Pancreas (tissue), 10 donors: ENCODE data around the gene DNAH5. TPM values are rescaled to one million over a fixed set of nuclear protein-coding genes. Genes with fewer than 3 reads are reported as not detected.
"Not testable (repeated sequence)": the region's sequence is repeated elsewhere in the genome, so short reads cannot be mapped to it uniquely, and the experiment has no call there.

Experiments
- ATAC-seq, 4 donors: fragments of 200-7000 bp; cut with Tn5 transposase; one replicate each; pipeline versions ENCODE4 v1.8.0 to v1.9.1; 2020; ENCODE audit warnings: mild to moderate bottlenecking in 4 of 4, moderate library complexity in 4 of 4
- DNase-seq, 6 donors: peaks; one replicate each; pipeline ENCODE4 v3.0.0-alpha.2; 2020
- FAIRE-seq: peaks from 2 replicates; lab custom pipeline; 2012; peaks lifted over from hg19 to GRCh38; lab: Jason Lieb, UNC
- H3K27ac ChIP-seq, 4 donors: fragments of 200-600 bp; sonication (generic); 1 replicate in 3 of 4; 2 replicates in 1 of 4; pipeline versions ENCODE4 v1.5.0 to v1.8.0; 2020
- H3K27me3 ChIP-seq, 4 donors: fragments of 200-600 bp; one replicate each; pipeline ENCODE4 v1.8.0; 2021
- H3K36me3 ChIP-seq, 3 donors: fragments of 200-600 bp; sonication (generic) in 1 of 3; one replicate each; pipeline versions ENCODE4 v1.5.0 to v1.8.0; 2020 to 2021
- H3K4me1 ChIP-seq, 3 donors: fragments of 200-600 bp; one replicate each; pipeline ENCODE4 v1.8.0; 2021
- H3K4me3 ChIP-seq, 4 donors: fragments of 200-600 bp; sonication (generic) in 2 of 4; one replicate each; pipeline versions ENCODE4 v1.5.0 to v1.8.0; 2020 to 2021
- H3K9me3 ChIP-seq, 4 donors: fragments of 200-600 bp; one replicate each; pipeline ENCODE4 v1.8.0; 2021
- CTCF ChIP-seq, 4 donors: fragments of 200-600 bp; sonication (generic) in 3 of 4; IDR thresholded peaks; one replicate each; pipeline versions ENCODE4 v1.5.0 to v1.8.0; 2021; ENCODE audit warnings: antibody characterized with exemption in 4 of 4
- WGBS, 2 donors: extraction: QIAGEN DNeasy Blood & Tissue Kit; methylation state at CpG; one replicate each; pipeline ENCODE4 v1.1.7; 2013; 5-methylcytosine and 5-hydroxymethylcytosine counted together
- intact Hi-C, 3 donors: fragments of 100-400 bp; cut with DNase I; formaldehyde crosslinking; loops; one replicate each; pipeline versions ENCODE4 v1.11.1 to v1.14.2; 2022
- polyA plus RNA-seq, 2 donors: library from polyadenylated mRNA; stranded (reverse); fragments of 200-250 nt; gene quantifications; one replicate each; pipeline ENCODE4 v1.2.3, GENCODE V29; 2013
- total RNA-seq, 6 donors: library from RNA; stranded (reverse); fragmentation: NEBNext Ultra II Directional in 4 of 6; extraction: Animal tissue kit (Norgen Biotek cat#: 25700) in 4 of 6; gene quantifications; one replicate each; pipeline versions ENCODE4 v1.2.1 to v1.2.4, GENCODE V29; 2021 to 2023
- donor health status: healthy with polysubstance abuse.
- donor health status: DM: no; HTN: no; CAD: no; lungs with moderate emphysema.
- donor health status: DM: no; HTN: no; CAD: no.
- donor health status: control.
- donor health status: control.
- donor health status: Bipolar disorder and iron deficiency.
- donor health status: DM: yes; HTN: yes; CAD: no.
- donor health status: DM: no; HTN: no; CAD: no.
- donor health status: DM: no; HTN: no; CAD: no.
- donor health status: DM: yes; HTN: yes; CAD: no.

The DNAH5 gene
- total and polyA plus RNA-seq, 8 donors: 0.84 to 5.3 (median 1.6) TPM

DNA sequence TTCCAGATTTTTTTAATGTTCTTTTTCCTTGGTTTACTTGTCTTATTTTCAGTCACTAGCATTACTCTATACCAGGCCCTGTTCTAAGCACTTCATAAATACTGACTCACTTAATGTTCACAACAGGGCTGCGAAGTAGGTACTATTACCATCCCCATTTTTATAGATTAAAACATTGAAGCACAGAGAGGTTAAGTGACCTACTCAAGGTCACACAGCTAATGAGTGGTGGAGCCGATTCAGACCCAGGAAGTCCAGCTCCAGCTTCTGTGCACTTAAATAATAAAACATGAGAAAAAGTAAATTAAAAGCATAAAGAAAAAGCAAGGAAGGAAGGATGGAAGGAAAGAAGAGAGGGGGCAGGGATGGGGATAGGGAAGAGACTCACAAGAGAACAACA, 45.3 kb upstream of the DNAH5 start:
- no peak overlapping the region for H3K4me3 ChIP-seq
- FAIRE-seq (no peak), ATAC-seq (no peak), DNase-seq (no peak)
- TF ChIP-seq CTCF (IDR thresholded peaks at IDR 0.05): no peak
- H3K36me3 ChIP-seq: no peaks in the 10 kb centered on the region
- intact Hi-C loops: loop anchor here in 1 of 3 donors (10.0 kb wide), 1 partner anchor 655 kb away; no protein-coding TSS in a partner anchor
- no peak overlapping the region for H3K27ac ChIP-seq
- WGBS, 2 donors: 62 to 71% methylated on average over 2 of the region's 2 CpGs
- no peaks in the 10 kb centered on the region for H3K4me1 ChIP-seq
- H3K27me3 ChIP-seq: no peaks in the 10 kb centered on the region
- H3K9me3 ChIP-seq: no peaks in the 10 kb centered on the region

DNA sequence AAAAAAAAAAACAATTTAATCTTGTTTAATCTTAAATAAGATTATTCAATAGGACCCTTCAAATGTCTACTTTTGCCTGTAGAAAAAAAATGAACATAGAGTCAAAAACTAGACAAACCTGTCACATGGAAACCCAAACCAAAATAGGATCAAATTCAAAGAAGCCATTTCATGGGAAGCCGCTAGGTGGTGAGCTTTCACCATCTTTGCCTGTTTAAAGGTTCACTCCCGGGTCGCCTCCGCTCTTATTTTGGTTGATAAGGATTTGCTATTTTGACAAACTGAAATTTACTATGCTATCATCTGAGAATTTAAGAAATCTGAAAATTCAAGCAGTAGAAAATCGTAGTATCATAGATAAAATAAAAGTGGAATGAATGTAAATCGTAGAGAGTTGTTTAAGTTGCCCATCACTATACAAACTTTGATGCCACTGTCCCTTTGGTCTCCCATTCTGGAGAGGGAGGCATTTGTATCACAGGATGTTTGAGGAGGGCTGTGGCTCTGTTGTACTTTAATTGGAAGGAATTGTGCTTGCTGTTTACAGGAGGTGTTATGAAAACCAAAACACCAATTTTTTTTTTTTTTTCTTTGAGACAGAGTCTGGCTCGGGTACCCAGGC, 43.5 kb upstream of the DNAH5 start:
- peak; percentile 51 to 71 (median 64) for TF ChIP-seq CTCF (IDR thresholded peaks at IDR 0.05)

DNA sequence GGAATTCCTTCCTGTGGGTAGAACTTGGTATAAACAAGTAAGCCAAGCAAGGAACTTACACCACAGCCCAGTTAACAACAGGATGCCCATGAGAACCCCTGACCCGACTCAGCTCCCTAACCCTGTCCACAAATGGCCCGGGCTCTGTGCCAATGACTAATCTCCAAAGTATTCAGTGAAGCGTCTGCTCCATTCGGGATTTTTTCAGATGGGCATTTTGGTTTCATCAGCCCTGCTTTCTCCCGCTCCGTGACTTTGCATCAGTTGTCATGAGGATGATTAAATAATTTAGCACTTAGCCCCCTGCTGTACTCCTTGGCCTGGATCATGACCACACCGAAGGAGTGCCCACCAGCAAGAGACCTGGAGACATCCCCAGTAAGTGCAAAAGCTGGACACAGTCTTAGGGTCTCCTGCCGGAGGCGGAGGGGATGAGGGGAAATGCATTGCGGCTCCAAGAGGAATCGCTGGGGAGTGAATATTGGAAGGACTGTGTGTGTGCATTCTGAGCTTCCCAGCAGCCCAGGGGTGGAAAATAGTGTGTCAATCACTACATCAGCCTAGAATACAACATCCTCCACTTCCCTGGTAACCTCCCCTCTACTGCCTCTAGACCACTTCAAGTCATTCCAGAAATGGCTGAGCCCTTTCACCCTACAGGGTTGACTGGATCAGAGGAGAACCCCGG, 41.4 kb upstream of the DNAH5 start:
- no peak for ATAC-seq
- no peak for TF ChIP-seq CTCF (IDR thresholded peaks at IDR 0.05)
- H3K4me3 ChIP-seq: no peak overlapping the region
- peak in 1 of 6 donors; percentile 20 for DNase-seq
- no peaks in the 10 kb centered on the region for H3K4me1 ChIP-seq
- H3K36me3 ChIP-seq: no peaks in the 10 kb centered on the region
- WGBS, 2 donors: 45 to 52% methylated on average over 12 of the region's 12 CpGs
- FAIRE-seq: no peak
- no peak overlapping the region for H3K27ac ChIP-seq
- intact Hi-C loops: loop anchor here in 1 of 3 donors (10.0 kb wide), 1 partner anchor 659 kb away; no protein-coding TSS in a partner anchor
- no peaks in the 10 kb centered on the region for H3K27me3 ChIP-seq
- no peaks in the 10 kb centered on the region for H3K9me3 ChIP-seq

More for the DNA sequence above, 43.5 kb upstream of the DNAH5 start:
- peak; percentile 76 to 91 (median 88) for ATAC-seq
- Histone ChIP-seq H3K27me3 (no peaks in the 10 kb centered on the region), H3K4me1 (no peaks in the 10 kb centered on the region), H3K4me3 (no peak overlapping the region), H3K9me3 (no peaks in the 10 kb centered on the region), H3K36me3 (no peaks in the 10 kb centered on the region), H3K27ac (no peak overlapping the region)
- DNase-seq: peak in 2 of 6 donors; percentile 26 to 61
- intact Hi-C loops: loop anchor here in 1 of 3 donors (10.0 kb wide), 1 partner anchor 657 kb away; no protein-coding TSS in a partner anchor
- 12 to 18% methylated on average over 7 of the region's 7 CpGs for WGBS, 2 donors
- peak; percentile 49 for FAIRE-seq

GRCh38 chr5:13984888-13985287, 40.4 kb upstream of the DNAH5 start:
- not testable (repeated sequence) for ATAC-seq, FAIRE-seq, H3K4me3 ChIP-seq, H3K36me3 ChIP-seq, H3K9me3 ChIP-seq, DNase-seq, H3K27me3 ChIP-seq, H3K4me1 ChIP-seq, H3K27ac ChIP-seq
- 78 to 89% methylated on average over 5 of the region's 5 CpGs for WGBS, 2 donors
- intact Hi-C loops: loop anchor here in 1 of 3 donors (10.0 kb wide), 1 partner anchor 660 kb away; no protein-coding TSS in a partner anchor

- 61 to 65% methylated on average over 11 of the region's 11 CpGs for WGBS, 2 donors
- H3K4me1 ChIP-seq: no peaks in the 10 kb centered on the region
- TF ChIP-seq CTCF (IDR thresholded peaks at IDR 0.05): peak in 2 of 4 donors; percentile 15 to 29
- no peaks in the 10 kb centered on the region for H3K9me3 ChIP-seq
- intact Hi-C loops: no loop called here
- no peaks in the 10 kb centered on the region for H3K36me3 ChIP-seq
- no peak for DNase-seq
- H3K27ac ChIP-seq: no peak overlapping the region
- ATAC-seq: peak; percentile 70 to 90 (median 90)
- H3K27me3 ChIP-seq: no peaks in the 10 kb centered on the region
- H3K4me3 ChIP-seq: no peak overlapping the region
- peak; percentile 13 for FAIRE-seq
Observed at GRCh38 chr5:13976867-13977830, 32.7 kb upstream of the DNAH5 start.
